Uterus (tissue), 2 donors: ENCODE results near the gene JARID2.

Source experiments
- POLR2A ChIP-seq, 2 donors: fragments of 450-650 bp; IDR thresholded peaks; one replicate each; pipeline ENCODE4 v1.6.1; 2016; ENCODE audit warnings: antibody characterized with exemption in 2 of 2, mild to moderate bottlenecking in 1 of 2, moderate library complexity in 1 of 2
- TF ChIP-seq, protein P1 (sequence below), 4 experiments: fragments of 200-600 bp in 2 of 4; fragments of 450-650 bp in 2 of 4; sonication (generic) in 2 of 4; IDR thresholded peaks; one replicate each; pipeline ENCODE4 v1.5.1; 2016 to 2019; ENCODE audit warnings: antibody characterized with exemption in 4 of 4, mild to moderate bottlenecking in 2 of 4, moderate library complexity in 1 of 4

GRCh38 chr6:15243910-15244619 lies 1.8 kb upstream of the JARID2 start:
- TF ChIP-seq, protein P1, sequence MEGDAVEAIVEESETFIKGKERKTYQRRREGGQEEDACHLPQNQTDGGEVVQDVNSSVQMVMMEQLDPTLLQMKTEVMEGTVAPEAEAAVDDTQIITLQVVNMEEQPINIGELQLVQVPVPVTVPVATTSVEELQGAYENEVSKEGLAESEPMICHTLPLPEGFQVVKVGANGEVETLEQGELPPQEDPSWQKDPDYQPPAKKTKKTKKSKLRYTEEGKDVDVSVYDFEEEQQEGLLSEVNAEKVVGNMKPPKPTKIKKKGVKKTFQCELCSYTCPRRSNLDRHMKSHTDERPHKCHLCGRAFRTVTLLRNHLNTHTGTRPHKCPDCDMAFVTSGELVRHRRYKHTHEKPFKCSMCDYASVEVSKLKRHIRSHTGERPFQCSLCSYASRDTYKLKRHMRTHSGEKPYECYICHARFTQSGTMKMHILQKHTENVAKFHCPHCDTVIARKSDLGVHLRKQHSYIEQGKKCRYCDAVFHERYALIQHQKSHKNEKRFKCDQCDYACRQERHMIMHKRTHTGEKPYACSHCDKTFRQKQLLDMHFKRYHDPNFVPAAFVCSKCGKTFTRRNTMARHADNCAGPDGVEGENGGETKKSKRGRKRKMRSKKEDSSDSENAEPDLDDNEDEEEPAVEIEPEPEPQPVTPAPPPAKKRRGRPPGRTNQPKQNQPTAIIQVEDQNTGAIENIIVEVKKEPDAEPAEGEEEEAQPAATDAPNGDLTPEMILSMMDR (IDR thresholded peaks at IDR 0.05): no peak
- TF ChIP-seq POLR2A (IDR thresholded peaks at IDR 0.05): no peak
